ENCODE results near the gene CRPPA. TPM values are rescaled to one million over a fixed set of nuclear protein-coding genes. Genes with fewer than 3 reads are reported as not detected.
"Not testable (repeated sequence)": the region's sequence is repeated elsewhere in the genome, so short reads cannot be mapped to it uniquely, and the experiment has no call there.

Gene CRPPA
- total RNA-seq, 1 donor from 2014 or later: 1.1 TPM

GRCh38 chr7:16398146-16399017 is 23.0 kb downstream of the CRPPA start:
- intact Hi-C loops (cut with micrococcal nuclease): no loop called here

- intact Hi-C loops (cut with micrococcal nuclease): no loop called here
Measured at GRCh38 chr7:16397501-16398145, 23.7 kb downstream of the CRPPA start.

- intact Hi-C loops (cut with micrococcal nuclease): no loop called here
Measured at GRCh38 chr7:16396766-16397500, 24.4 kb downstream of the CRPPA start.

- intact Hi-C loops (cut with micrococcal nuclease): no loop called here
Measured at GRCh38 chr7:16395121-16395520, 26.2 kb downstream of the CRPPA start.

- intact Hi-C loops (cut with micrococcal nuclease): no loop called here
Measured at GRCh38 chr7:16393862-16394422, 27.4 kb downstream of the CRPPA start.

- intact Hi-C loops (cut with micrococcal nuclease): no loop called here
Measured at GRCh38 chr7:16392990-16393523, 28.3 kb downstream of the CRPPA start.

- intact Hi-C loops (cut with micrococcal nuclease): not testable (repeated sequence)
Measured at GRCh38 chr7:16383786-16384185, 37.6 kb downstream of the CRPPA start.

- intact Hi-C loops (cut with micrococcal nuclease): not testable (repeated sequence)
Measured at GRCh38 chr7:16383103-16383502, 38.2 kb downstream of the CRPPA start.

Other genes starting within 250 kb of the CRPPA start
- gene SOSTDC1, start 44.2 kb upstream of the CRPPA start, total RNA-seq: not detected in 2 replicates
- not detected in 2 replicates for gene LRRC72, start 105.3 kb upstream of the CRPPA start, total RNA-seq
- gene ANKMY2, start 224.2 kb upstream of the CRPPA start, total RNA-seq: 7.7 and 8.5 TPM in 2 replicates
- gene BZW2, start 224.6 kb upstream of the CRPPA start, total RNA-seq: 44.5 and 45.3 TPM in 2 replicates